GM21390 (cell line): ENCODE results near the gene SLC22A5.

Experiments used
- ATAC-seq: cut with Tn5 transposase; IDR thresholded peaks from one replicate; pipeline ENCODE4 v1.9.1; 2021; ENCODE audit not compliant: unreplicated experiment

Gene SLC22A5

GRCh38 chr5:132364319-132364718 is 5.2 kb upstream of the SLC22A5 start:
- ATAC-seq: no peak

DNA sequence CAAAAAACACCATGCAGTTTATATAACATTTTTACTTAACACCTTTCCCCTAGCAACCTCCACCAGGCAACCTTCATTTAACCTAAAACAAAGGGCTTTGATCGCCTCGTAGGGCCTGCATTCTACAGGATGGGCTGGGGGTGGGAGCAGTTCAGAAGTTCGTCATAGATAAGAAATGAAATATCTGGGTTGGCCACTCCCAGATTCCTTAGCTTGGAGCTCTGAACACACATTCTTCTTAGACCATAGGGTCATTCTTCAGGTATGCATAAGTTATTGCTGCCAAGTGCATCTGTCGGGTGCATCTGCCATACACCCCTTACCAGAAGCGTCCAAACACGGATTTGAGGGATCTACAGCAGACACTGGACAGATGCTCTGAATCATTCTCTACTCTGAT is 4.3 kb upstream of the SLC22A5 start:
- no peak for ATAC-seq

DNA sequence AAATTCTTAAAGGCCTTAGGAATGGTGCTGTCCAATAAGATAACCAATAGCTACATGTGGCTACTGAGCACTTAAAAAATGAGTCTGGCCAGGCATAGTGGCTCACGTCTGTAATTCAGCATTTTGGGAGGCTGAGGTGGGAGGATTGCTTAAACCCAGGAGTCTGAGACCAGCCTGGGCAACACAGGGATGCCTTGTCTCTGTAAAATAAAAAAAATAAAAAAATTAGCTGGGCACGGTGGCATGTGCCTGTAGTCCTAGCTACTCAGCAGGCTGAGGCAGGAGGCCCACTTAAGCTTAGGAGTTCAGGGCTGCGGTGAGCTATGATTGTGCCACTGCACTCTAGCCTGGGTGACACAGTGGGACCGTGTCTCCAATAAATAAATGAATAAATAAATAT is 1.3 kb upstream of the SLC22A5 start:
- no peak for ATAC-seq

- no peak for ATAC-seq
Measured at GRCh38 chr5:132369007-132369473, 470 bp upstream of the SLC22A5 start.

- ATAC-seq: no peak
Measured at GRCh38 chr5:132370181-132370970, 866 bp downstream of the SLC22A5 start.

- ATAC-seq: no peak
Measured at GRCh38 chr5:132370971-132371602, 1.6 kb downstream of the SLC22A5 start.

- no peak for ATAC-seq
Measured at GRCh38 chr5:132371603-132371994, 2.1 kb downstream of the SLC22A5 start.

DNA sequence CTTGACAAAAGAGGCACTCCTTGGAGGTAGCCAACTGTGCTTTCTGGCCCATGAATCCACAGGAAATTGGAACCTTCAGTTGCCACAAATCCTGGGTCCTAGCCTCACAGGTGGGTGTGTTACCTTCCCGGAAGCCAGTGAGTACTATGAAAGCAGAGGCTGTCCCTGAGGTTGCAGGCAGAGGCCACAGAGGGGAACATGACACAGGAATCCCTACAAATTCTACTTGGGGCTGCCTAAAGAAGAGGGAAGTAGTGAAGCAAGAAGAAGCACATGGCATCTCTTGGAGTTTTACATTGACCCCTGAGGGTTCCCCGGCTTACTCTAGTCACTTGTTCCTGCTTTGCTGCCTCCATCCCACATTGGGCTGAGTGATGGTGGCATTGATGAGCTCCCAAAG is 2.6 kb downstream of the SLC22A5 start:
- ATAC-seq: no peak

DNA sequence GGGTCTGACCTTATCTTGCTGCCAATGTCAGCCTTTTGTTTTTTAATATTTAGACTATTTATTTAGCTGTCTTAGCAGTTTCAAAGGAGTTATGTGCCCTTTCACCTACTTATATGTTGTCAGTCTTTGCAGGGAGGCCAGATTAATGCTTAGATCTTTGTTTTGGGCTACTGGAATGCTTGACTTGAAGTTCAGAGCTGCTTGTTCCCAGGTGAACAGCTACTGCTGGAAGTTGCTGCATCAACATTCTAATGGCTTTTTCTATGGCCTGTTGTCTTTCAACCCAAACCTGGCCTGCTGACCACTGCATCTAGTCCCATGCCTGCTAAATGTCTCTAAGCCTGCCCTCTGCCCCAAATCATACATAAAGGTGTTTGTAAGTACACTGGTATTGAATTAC is 3.0 kb downstream of the SLC22A5 start:
- no peak for ATAC-seq

- no peak for ATAC-seq
Measured at GRCh38 chr5:132375957-132376356, 6.4 kb downstream of the SLC22A5 start.

- no peak for ATAC-seq
Measured at GRCh38 chr5:132376694-132377641, 7.5 kb downstream of the SLC22A5 start.

DNA sequence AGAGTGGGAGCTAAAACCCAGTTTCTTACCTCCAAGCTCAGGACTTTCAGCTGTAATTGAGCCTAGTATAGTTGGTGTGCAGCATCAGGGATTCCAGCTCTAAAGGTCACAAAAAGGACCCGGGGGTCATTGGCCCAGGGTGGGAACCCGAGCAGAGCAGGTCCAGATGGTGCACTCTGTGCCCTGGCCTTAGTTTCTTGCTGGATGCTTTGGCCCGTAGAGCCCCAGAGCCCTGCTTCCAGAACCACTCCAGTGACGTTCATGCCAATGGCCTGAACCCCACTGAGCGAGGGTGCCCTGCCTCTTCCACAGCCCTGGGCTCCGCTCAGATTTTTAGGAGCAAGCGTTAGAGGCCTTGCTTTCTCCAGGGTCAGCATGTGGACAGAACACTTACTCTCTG is 8.2 kb downstream of the SLC22A5 start:
- ATAC-seq: no peak

DNA sequence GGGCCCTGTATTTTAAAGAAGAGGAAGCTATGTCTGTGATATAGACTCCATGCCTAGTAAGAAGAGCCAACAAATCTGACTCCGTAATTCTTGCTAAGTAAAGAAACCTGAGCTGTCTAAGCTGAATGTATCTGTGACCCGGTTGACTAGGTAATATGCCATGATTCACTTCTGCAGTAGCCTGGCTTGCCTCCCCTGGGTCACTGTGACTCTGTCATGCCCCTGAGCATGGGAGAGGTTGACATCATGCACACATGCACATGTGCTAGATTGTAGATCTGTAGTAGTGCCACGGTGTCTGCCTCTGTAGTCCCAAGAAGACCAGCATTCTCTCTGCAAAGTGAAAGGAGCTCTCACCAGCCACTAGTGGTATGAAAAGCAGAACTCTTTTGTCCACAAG is 9.1 kb downstream of the SLC22A5 start:
- no peak for ATAC-seq

DNA sequence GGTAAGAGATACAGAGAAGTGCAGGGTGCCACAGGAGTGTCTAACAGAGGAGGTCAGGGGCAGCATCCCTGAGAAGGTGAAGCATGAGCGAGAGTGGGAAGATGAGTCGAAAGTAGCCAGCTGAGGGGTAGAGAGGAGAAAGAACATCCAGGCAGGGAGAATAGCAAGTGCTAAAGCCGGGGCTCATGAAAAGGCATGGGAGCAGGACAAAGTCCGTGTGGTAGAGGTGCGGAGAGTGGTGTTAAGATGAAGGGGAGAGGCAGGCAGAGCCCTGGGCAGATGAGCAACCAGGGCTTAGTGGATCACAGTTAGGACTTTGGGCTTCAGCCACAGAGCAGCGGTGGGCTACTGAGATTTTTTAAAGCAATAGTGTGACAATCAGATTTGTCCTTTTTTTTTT is 10.5 kb downstream of the SLC22A5 start:
- ATAC-seq: no peak

DNA sequence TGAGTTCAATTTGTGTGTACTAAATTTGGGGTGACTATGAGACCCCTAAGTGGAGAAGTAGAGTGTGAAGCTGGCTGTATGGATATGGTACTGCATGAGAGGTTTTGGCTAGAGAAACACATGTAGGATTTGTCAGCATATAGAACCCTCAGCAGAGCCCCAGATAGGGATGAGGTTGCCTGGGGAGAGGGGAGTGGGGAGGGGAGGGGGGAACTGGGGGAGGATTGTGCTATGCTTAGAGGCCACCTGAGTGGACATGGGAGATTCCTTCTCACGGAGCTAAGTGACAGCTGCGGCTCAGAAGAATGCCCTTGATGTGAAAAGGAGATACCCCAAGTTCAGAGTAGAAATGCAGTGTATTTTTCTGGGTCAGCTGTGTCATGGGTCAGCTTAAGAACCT is 11.2 kb downstream of the SLC22A5 start:
- no peak for ATAC-seq

DNA sequence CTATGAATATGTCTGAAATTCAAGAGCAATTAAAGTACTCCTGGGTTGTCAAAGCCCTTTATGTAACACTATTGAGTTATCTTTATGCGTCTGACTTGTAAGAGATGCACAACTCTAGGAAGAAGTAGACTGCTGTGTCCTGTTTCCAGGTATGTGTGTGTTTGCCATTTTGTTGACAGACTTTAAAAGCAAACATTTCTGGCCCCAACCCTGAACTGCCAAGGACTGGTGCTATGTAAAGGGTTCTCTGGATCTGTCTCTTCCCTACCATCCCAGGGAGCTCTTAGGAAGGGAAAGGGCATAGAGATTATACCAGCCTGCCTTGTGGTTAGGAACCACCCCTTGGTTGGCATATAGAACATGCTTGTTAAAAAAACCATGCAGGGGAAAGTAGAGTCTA is 12.1 kb downstream of the SLC22A5 start:
- ATAC-seq: no peak

GRCh38 chr5:132383261-132383660 is 13.8 kb downstream of the SLC22A5 start:
- ATAC-seq: no peak

- no peak for ATAC-seq
Measured at GRCh38 chr5:132383984-132384383, 14.5 kb downstream of the SLC22A5 start.

GRCh38 chr5:132384506-132385050 is 15.1 kb downstream of the SLC22A5 start:
- no peak for ATAC-seq

GRCh38 chr5:132385326-132386105 is 16.0 kb downstream of the SLC22A5 start:
- no peak for ATAC-seq
